H4 (cell line): ENCODE measurements around the gene ALPP. TPM values are rescaled to one million over a fixed set of nuclear protein-coding genes. Genes with fewer than 3 reads are reported as not detected.
"Not testable (repeated sequence)": the region's sequence is repeated elsewhere in the genome, so short reads cannot be mapped to it uniquely, and the experiment has no call there.

Experiments used
- DNase-seq: peaks from one replicate; pipeline ENCODE4 v3.0.0-alpha.2; 2015; ENCODE audit warnings: low spot score
- total RNA-seq: library from RNA; depleted of rRNA; stranded (reverse); fragments of >200 nt; shearing (Covaris generic); gene quantifications from 2 replicates; pipeline ENCODE4 v1.2.3, GENCODE V29; 2014; rRNA removed

ALPP gene
- total RNA-seq, 1 experiment from 2014 or later, result 1.5 TPM

DNA sequence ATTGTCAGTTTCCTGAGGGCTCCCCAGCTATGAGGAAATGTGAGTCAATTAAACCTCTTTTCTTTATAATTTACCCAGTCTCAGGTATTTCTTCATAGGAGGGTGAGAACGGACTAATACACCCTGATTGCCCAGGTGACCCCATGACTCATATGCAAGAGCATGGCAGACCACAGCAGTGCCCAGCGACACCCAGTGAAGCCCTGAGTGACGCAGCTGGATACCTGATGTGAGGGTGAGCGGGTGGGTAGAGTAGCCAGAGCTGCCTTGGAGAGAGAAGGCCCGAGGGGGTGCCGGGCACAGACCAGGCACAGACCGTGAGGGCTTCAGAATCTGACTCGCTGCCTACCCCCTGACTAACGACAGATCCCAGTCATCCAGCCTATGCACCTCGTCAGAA is 43.5 kb downstream of the ALPP start:
- no peak for DNase-seq

DNA sequence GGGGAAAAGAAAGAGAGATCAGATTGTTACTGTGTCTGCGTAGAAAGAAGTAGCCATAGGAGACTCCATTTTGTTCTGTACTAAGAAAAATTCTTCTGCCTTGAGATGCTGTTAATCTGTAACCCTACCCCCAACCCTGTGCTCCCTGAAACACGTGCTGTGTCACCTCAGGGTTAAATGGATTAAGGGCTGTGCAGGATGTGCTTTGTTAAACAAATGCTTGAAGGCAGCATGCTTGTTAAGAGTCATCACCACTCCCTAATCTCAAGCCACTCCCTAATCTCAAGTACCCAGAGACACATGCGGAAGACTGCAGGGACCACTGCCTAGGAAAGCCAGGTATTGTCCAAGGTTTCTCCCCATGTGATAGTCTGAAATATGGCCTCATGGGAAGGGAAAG is 44.4 kb downstream of the ALPP start:
- not testable (repeated sequence) for DNase-seq

DNA sequence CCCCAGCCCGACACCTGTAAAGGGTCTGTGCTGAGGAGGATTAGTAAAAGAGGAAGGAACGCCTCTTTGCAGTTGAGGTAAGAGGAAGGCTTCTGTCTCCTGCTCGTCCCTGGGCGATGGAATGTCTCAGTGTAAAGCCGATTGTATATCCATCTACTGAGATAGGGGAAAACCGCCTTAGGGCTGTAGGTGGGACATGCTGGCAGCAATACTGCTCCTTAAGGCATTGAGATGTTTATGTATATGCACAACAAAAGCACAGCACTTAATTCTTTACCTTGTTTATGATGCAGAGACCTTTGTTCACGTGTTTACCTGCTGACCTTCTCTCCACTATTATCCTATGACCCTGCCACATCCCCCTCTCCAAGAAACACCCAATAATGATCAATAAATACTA is 44.9 kb downstream of the ALPP start:
- not testable (repeated sequence) for DNase-seq

DNA sequence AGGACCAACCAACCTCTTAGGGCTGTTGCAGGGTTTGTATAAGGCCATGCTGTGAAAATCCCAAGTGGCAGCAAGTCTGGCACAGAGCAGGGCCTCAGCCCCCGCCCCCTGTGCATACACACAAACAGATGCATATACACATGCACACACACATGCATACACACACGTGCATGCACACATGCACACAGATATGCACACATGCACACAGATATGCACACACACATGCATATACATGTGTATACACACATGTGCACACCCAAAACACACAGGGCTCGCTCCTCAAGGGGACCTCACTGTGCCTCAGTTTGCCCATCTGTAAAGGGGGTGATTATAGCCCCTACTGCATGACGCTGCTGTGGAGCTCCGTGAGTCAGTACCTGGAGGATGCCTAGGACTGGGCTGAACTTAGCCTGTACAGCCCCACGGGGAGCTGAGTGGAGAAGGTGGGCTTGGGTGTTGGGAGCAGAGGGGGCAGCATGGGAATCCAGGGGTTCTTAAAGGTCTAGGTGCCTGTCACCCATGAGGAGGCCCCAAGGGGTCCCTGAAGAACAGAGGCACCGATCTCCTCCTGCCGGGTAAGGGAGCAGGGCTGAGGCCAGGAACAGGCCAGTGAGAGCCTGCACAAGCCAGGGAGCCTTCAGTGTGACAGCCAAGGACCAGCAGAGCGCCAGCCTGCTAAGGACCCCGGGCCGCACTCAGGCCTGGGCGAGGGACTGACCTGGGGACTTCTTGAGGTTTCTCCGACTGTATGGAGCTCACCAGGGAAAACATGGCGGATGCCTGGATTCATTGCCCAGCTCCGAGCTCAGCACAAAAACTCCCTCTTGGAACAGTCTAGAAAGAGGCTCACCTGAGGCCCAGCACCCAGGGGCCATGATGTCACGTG is 53.4 kb downstream of the ALPP start:
- no peak for DNase-seq

Other genes starting within 250 kb of the ALPP start
- gene ALPG, start 28.1 kb downstream of the ALPP start, total RNA-seq, result not detected in 2 replicates
- gene ALPI, start 77.4 kb downstream of the ALPP start, total RNA-seq, result not detected in 2 replicates
- not detected in 2 replicates for gene ECEL1, start 109.1 kb downstream of the ALPP start, total RNA-seq
- not detected in 2 replicates for gene PRSS56, start 141.6 kb downstream of the ALPP start, total RNA-seq
- not detected in 2 replicates for gene CHRND, start 147.4 kb downstream of the ALPP start, total RNA-seq
- gene CHRNG, start 160.9 kb downstream of the ALPP start, total RNA-seq, result not detected in 2 replicates
- 4.8 and 5.4 TPM in 2 replicates for gene TIGD1, start 171.8 kb downstream of the ALPP start, total RNA-seq
- 97.7 and 277 TPM in 2 replicates for gene EIF4E2, start 171.9 kb downstream of the ALPP start, total RNA-seq